Glutamatergic neuron (in vitro differentiated cells): ENCODE results near the gene BTBD2. TPM values are rescaled to one million over a fixed set of nuclear protein-coding genes. Genes with fewer than 3 reads are reported as not detected.
A peak's percentile ranks its signal among the peaks of the same experiment; 100 is the strongest.

Source experiments
- DNase-seq: peaks from one replicate; pipeline ENCODE4 v3.0.0; 2022
- H3K27ac Mint-ChIP-seq: one replicate; pipeline ENCODE4 v1.8.0; 2020; ENCODE audit warnings: mild to moderate bottlenecking, mixed read lengths, inconsistent platforms; ENCODE audit not compliant: unreplicated experiment
- H3K27me3 Mint-ChIP-seq: one replicate; pipeline ENCODE4 v1.8.0; 2020; ENCODE audit warnings: mild to moderate bottlenecking, moderate library complexity, mixed read lengths, inconsistent platforms; ENCODE audit not compliant: unreplicated experiment
- H3K36me3 Mint-ChIP-seq: one replicate; pipeline ENCODE4 v1.8.0; 2020; ENCODE audit warnings: mild to moderate bottlenecking, mixed read lengths, inconsistent platforms; ENCODE audit not compliant: unreplicated experiment
- H3K4me1 Mint-ChIP-seq: one replicate; pipeline ENCODE4 v1.8.0; 2020; ENCODE audit warnings: mild to moderate bottlenecking, low read depth, mixed read lengths, inconsistent platforms; ENCODE audit not compliant: unreplicated experiment
- H3K4me3 Mint-ChIP-seq: one replicate; pipeline ENCODE4 v1.8.0; 2020; ENCODE audit warnings: mild to moderate bottlenecking, mixed read lengths, inconsistent platforms; ENCODE audit not compliant: unreplicated experiment
- H3K9me3 Mint-ChIP-seq: one replicate; pipeline ENCODE4 v1.8.0; 2020; ENCODE audit warnings: mild to moderate bottlenecking, moderate library complexity, mixed read lengths, inconsistent platforms; ENCODE audit not compliant: unreplicated experiment
- CTCF ChIP-seq: fragments of 200-600 bp; sonication (generic); IDR thresholded peaks from one replicate; pipeline ENCODE4 v1.5.0; 2021; ENCODE audit not compliant: partially characterized antibody, unreplicated experiment
- total RNA-seq: library from RNA; stranded (reverse); fragmentation: NEBNext Ultra II Directional; extraction: Animal tissue kit (Norgen Biotek cat#: 25700); gene quantifications from one replicate; pipeline ENCODE4 v1.2.1, GENCODE V29; 2021; ENCODE audit not compliant: unreplicated experiment

BTBD2 gene
- total RNA-seq, 1 donor from 2014 or later: 70.4 TPM

GRCh38 chr19:1936430-1936829 is 79.1 kb downstream of the BTBD2 start:
- H3K36me3 Mint-ChIP-seq: peaks cover 8% of the 10 kb centered on the region
- H3K27ac Mint-ChIP-seq: peak overlapping the region; percentile 36
- peaks cover 23% of the 10 kb centered on the region for H3K9me3 Mint-ChIP-seq
- H3K27me3 Mint-ChIP-seq: peaks cover 24% of the 10 kb centered on the region
- no peak for DNase-seq
- TF ChIP-seq CTCF: no peak
- no peak overlapping the region for H3K4me3 Mint-ChIP-seq
- H3K4me1 Mint-ChIP-seq: peaks cover 10% of the 10 kb centered on the region

GRCh38 chr19:1935484-1936208 is 79.9 kb downstream of the BTBD2 start:
- Mint-ChIP-seq H3K27ac (peak overlapping the region; percentile 36), H3K4me3 (no peak overlapping the region)
- no peak for DNase-seq

More at GRCh38 chr19:1935484-1936208, 79.9 kb downstream of the BTBD2 start:
- Mint-ChIP-seq H3K27me3 (peaks cover 24% of the 10 kb centered on the region), H3K9me3 (peaks cover 23% of the 10 kb centered on the region), H3K36me3 (peaks cover 9% of the 10 kb centered on the region), H3K4me1 (peaks cover 10% of the 10 kb centered on the region)
- no peak for TF ChIP-seq CTCF

Other genes starting within 250 kb of the BTBD2 start
- 2.5 TPM for gene ATP8B3, start 203.4 kb downstream of the BTBD2 start, total RNA-seq
- 65.7 TPM for gene REXO1, start 167.2 kb downstream of the BTBD2 start, total RNA-seq
- gene KLF16, start 152.1 kb downstream of the BTBD2 start, total RNA-seq: 30.6 TPM
- 75.1 TPM for gene ABHD17A, start 130.2 kb downstream of the BTBD2 start, total RNA-seq
- gene ADAT3, start 110.3 kb downstream of the BTBD2 start, total RNA-seq: 10.9 TPM
- 66.3 TPM for gene SCAMP4, start 110.3 kb downstream of the BTBD2 start, total RNA-seq
- gene CSNK1G2, start 74.5 kb downstream of the BTBD2 start, total RNA-seq: 104 TPM
- gene MKNK2, start 35.5 kb upstream of the BTBD2 start, total RNA-seq: 149 TPM
- 66.0 TPM for gene MOB3A, start 80.6 kb upstream of the BTBD2 start, total RNA-seq
- 10.6 TPM for gene IZUMO4, start 81.2 kb upstream of the BTBD2 start, total RNA-seq
- 133 TPM for gene AP3D1, start 135.9 kb upstream of the BTBD2 start, total RNA-seq
- gene DOT1L, start 148.2 kb upstream of the BTBD2 start, total RNA-seq: 71.4 TPM
- gene PLEKHJ1, start 220.6 kb upstream of the BTBD2 start, total RNA-seq: 164 TPM
- gene SF3A2, start 221.1 kb upstream of the BTBD2 start, total RNA-seq: 101 TPM
- gene AMH, start 233.6 kb upstream of the BTBD2 start, total RNA-seq: 11.0 TPM
- not detected for gene JSRP1, start 240.7 kb upstream of the BTBD2 start, total RNA-seq